Panc1 (cell line): ENCODE data around the gene B9D1. TPM values are rescaled to one million over a fixed set of nuclear protein-coding genes. Genes with fewer than 3 reads are reported as not detected.

Experiments used
- ATAC-seq: fragments of 200-7000 bp; cut with Tn5 transposase; 2 replicates; pipeline ENCODE4 v1.9.1; 2020; ENCODE audit warnings: mild to moderate bottlenecking, moderate library complexity
- BruUV-seq: library from RNA; stranded (reverse); fragments of 400-500 nt; replicated peaks from 2 replicates; lab custom pipeline; 2021; lab: Mats Ljungman, UMichigan
- CTCF ChIA-PET: fragments of 300-600 bp; sonication (Branson Sonifier 250); formaldehyde crosslinking; loops from one replicate; lab custom pipeline; 2022; ENCODE audit warnings: antibody characterized with exemption; lab: Charles Lee
- POLR2A ChIA-PET: fragments of 300-600 bp; sonication (Branson Sonifier 250); formaldehyde crosslinking; loops from one replicate; lab custom pipeline; 2022; ENCODE audit warnings: antibody characterized with exemption; lab: Charles Lee
- DNase-seq: peaks from one replicate; pipeline ENCODE4 v3.0.0-alpha.2; 2010; ENCODE audit warnings: low read depth, low spot score
- H3K27ac ChIP-seq: 2 replicates; pipeline ENCODE4 v1.5.1; 2011; ENCODE audit warnings: mild to moderate bottlenecking, low read length, inconsistent platforms
- H3K27me3 ChIP-seq: fragments of 200-500 bp; sonication (Bioruptor generic); 2 replicates; pipeline ENCODE4 v1.6.0; 2014; ENCODE audit warnings: low read length, inconsistent platforms; ENCODE audit not compliant: control insufficient read depth, insufficient read depth
- H3K36me3 ChIP-seq: fragments of 200-500 bp; sonication (Bioruptor generic); 2 replicates; pipeline ENCODE4 v1.5.1; 2014; ENCODE audit warnings: inconsistent platforms, mild to moderate bottlenecking, low read length, moderate library complexity; ENCODE audit not compliant: control insufficient read depth, insufficient read depth
- H3K4me1 ChIP-seq: 2 replicates; pipeline ENCODE4 v1.5.1; 2011; ENCODE audit warnings: inconsistent platforms, mild to moderate bottlenecking, low read length, moderate library complexity; ENCODE audit not compliant: control insufficient read depth, insufficient read depth
- H3K4me3 ChIP-seq, 2 experiments: 2 replicates each; pipeline ENCODE4 v1.5.1; 2011 to 2012; ENCODE audit warnings: low read depth in 2 of 2, low read length in 2 of 2, mild to moderate bottlenecking in 2 of 2, inconsistent platforms in 1 of 2, moderate library complexity in 1 of 2
- H3K9me3 ChIP-seq: fragments of 200-500 bp; sonication (Bioruptor generic); 2 replicates; pipeline ENCODE4 v1.5.1; 2014; ENCODE audit warnings: low read depth, mild to moderate bottlenecking, inconsistent platforms, low read length, moderate library complexity; ENCODE audit not compliant: control insufficient read depth, insufficient read depth
- CTCF ChIP-seq: fragments of 450-650 bp; IDR thresholded peaks from 2 replicates; pipeline ENCODE4 v1.5.1; 2017; ENCODE audit warnings: mild to moderate bottlenecking
- POLR2AphosphoS5 ChIP-seq: IDR thresholded peaks from 2 replicates; pipeline ENCODE4 v1.6.1; 2012; ENCODE audit warnings: mild to moderate bottlenecking, low read depth, low read length, moderate library complexity
- REST ChIP-seq, 2 experiments: IDR thresholded peaks; 2 replicates each; pipeline ENCODE4 v1.6.1; 2011 to 2012; ENCODE audit warnings: low read depth in 2 of 2, control low read depth in 1 of 2, low read length in 1 of 2, mild to moderate bottlenecking in 1 of 2, moderate library complexity in 1 of 2; ENCODE audit not compliant: insufficient read depth in 1 of 2
- SIN3A ChIP-seq: IDR thresholded peaks from 2 replicates; pipeline ENCODE4 v1.6.1; 2012; ENCODE audit warnings: low read depth, mild to moderate bottlenecking, low read length, moderate library complexity, borderline replicate concordance; ENCODE audit not compliant: insufficient read depth
- TCF7L2 ChIP-seq: IDR thresholded peaks from 2 replicates; pipeline ENCODE4 v1.6.1; 2011; ENCODE audit warnings: mild to moderate bottlenecking, low read depth, low read length, inconsistent platforms
- in situ Hi-C: cut with HindIII; loops from 2 replicates; pipeline ENCODE4 v1.10.0; 2016; ENCODE audit warnings: low sequenced_read_pairs, low pct_unique_long_range_greater_than_20kb
- intact Hi-C: fragments of 100-400 bp; cut with micrococcal nuclease; formaldehyde crosslinking; loops from one replicate; pipeline ENCODE4 v1.10.0; 2022; ENCODE audit not compliant: unreplicated experiment
- total RNA-seq: library from RNA; stranded (reverse); gene quantifications from one replicate; pipeline ENCODE4 v1.2.1, GENCODE V29; 2021; ENCODE audit not compliant: unreplicated experiment

Gene B9D1
- total RNA-seq, 1 experiment from 2014 or later: 19.1 TPM

DNA sequence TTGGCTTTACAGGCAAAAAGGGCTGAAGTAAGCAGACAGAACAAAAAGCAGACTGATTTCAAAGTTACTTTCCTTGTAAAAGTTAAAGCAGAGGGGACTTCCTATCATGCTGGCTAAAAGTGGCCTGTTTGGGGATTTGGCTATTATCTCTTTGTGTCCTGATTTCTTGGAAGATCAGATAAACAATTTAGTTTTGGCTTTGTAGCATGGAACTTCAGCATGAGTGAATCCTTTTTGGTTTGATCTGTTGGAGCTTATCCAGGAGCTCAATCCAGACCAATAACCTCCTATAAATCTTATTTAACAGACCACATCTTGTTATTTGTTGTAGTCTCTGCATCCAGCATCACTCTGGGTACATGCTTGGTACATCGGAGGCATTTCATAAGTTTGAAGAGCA is 39.6 kb upstream of the B9D1 start:
- Histone ChIP-seq H3K27me3 (no peaks in the 10 kb centered on the region), H3K4me3 (no peak overlapping the region), H3K36me3 (no peaks in the 10 kb centered on the region), H3K4me1 (no peaks in the 10 kb centered on the region), H3K27ac (no peak overlapping the region), H3K9me3 (no peaks in the 10 kb centered on the region)
- DNase-seq: no peak
- in situ Hi-C loops (no loop called here), intact Hi-C loops (no loop called here)
- ChIA-PET POLR2A (no interaction called here), CTCF (no interaction called here)
- ATAC-seq: no peak
- no peak for TF ChIP-seq CTCF
- TF ChIP-seq TCF7L2: no peak
- no peak for TF ChIP-seq REST (IDR thresholded peaks at IDR 0.05; ENCODE audit: insufficient read depth in 1 of 2, low read depth in 2 of 2, low read length in 1 of 2)
- no peak for TF ChIP-seq SIN3A
- no peak for TF ChIP-seq POLR2AphosphoS5
- BruUV-seq: no TSS peak

- H3K4me1 ChIP-seq: no peaks in the 10 kb centered on the region
- H3K27me3 ChIP-seq: no peaks in the 10 kb centered on the region
- ChIA-PET CTCF (interaction anchor here (0.6 kb wide), 1 partner anchor 213 kb away, joined by 7 read pairs; no protein-coding TSS in a partner anchor), POLR2A (no interaction called here)
- no peak for TF ChIP-seq TCF7L2
- TF ChIP-seq POLR2AphosphoS5: no peak
- TF ChIP-seq CTCF: no peak
- no peak for TF ChIP-seq SIN3A
- TF ChIP-seq REST (IDR thresholded peaks at IDR 0.05; ENCODE audit: insufficient read depth in 1 of 2, low read depth in 2 of 2, low read length in 1 of 2): no peak
- no peak overlapping the region for H3K27ac ChIP-seq
- no peaks in the 10 kb centered on the region for H3K36me3 ChIP-seq
- ATAC-seq: no peak
- H3K4me3 ChIP-seq: no peak overlapping the region
- intact Hi-C loops: no loop called here
- in situ Hi-C loops: no loop called here
- no peaks in the 10 kb centered on the region for H3K9me3 ChIP-seq
- no TSS peak for BruUV-seq
- no peak for DNase-seq
Measured at GRCh38 chr17:19401321-19402010, 38.9 kb upstream of the B9D1 start.
